ENCODE data around the gene ELAVL1.
"Not testable (repeated sequence)": the region's sequence is repeated elsewhere in the genome, so short reads cannot be mapped to it uniquely, and the experiment has no call there.

Gene ELAVL1

DNA sequence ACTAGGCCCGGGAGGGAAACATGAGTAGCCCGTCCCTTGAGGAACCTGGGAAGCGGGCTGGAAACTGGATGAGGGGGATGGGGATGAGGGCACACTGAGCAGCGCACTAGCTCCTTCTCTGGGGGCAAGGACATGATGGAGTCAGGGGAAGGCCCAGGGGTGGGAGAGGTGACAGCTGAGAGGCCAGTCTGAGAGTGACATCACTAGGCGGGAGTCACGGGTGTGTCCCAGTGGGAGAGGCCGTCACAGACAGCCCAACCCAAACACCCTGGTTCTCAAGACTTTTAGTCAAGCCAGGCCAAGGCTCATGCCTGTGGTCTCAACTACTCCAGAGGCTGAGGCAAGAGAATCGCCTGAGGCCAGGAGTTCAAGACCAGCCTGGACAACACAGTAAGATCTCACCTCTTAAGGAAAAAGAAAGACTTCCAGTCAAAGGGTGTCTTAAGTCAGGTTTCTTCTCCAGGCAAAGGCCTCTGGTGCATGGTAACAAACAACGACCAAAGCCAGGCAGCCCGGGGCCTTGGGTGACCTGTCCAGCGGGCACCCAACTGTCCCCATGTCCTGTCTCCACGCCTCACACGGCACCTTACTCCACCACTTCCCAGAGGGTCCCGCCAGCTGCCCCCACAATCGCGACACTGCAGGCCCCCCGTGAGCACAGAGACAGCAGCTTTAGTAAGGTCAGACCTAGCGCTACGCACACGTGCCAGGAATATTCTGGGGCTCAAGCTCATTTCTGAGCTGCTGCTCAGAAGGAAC is 36.5 kb downstream of the ELAVL1 start:
- DNase-seq (ENCODE audit: low read depth) = no peak

DNA sequence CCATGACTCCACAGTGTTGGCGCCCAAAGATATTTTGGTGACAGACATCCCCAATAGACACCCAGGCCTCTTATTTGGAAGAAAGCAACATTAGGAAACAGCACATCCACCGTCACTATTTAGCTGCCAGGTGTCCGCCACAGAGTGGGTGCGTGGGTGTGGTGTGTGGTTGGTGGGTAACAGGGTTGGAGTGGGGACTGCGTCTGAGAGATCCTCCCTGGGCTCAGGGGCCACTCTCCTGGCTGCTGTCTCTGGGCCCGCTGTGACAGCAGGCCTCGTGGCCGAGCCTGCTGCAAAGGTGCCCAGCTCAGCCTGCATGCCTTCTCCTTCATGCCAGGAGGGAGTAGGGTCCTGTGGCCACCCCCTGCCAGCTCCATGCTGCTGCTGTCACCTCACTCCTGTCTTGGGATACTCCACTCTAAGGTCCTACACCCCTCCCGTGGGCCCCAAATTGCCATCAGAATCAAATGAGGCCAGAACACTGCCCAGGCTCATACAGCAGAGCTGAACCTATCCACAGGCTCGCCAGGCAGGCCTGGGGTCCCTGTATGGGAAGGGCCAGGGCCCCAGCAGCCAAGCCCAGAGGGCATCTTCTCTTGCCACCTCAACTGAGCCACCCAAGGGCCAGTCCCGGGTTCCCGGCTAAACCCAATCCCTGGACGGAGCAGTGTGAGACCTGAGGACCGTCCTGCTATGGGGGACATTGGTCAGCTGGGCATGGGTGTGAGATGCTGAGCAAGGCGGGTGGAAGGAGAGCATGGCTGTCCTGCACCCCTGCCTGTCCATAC is 37.2 kb downstream of the ELAVL1 start:
- DNase-seq (ENCODE audit: low read depth) = no peak

- DNase-seq (ENCODE audit: low read depth) = no peak
These were observed 39.3 kb downstream of the ELAVL1 start for GRCh38 chr19:7965921-7966665.

- no peak for DNase-seq (ENCODE audit: low read depth)
These were observed 40.1 kb downstream of the ELAVL1 start for GRCh38 chr19:7965259-7965841.

- no peak for DNase-seq (ENCODE audit: low read depth)
These were observed 41.9 kb downstream of the ELAVL1 start for GRCh38 chr19:7963566-7963965.

DNA sequence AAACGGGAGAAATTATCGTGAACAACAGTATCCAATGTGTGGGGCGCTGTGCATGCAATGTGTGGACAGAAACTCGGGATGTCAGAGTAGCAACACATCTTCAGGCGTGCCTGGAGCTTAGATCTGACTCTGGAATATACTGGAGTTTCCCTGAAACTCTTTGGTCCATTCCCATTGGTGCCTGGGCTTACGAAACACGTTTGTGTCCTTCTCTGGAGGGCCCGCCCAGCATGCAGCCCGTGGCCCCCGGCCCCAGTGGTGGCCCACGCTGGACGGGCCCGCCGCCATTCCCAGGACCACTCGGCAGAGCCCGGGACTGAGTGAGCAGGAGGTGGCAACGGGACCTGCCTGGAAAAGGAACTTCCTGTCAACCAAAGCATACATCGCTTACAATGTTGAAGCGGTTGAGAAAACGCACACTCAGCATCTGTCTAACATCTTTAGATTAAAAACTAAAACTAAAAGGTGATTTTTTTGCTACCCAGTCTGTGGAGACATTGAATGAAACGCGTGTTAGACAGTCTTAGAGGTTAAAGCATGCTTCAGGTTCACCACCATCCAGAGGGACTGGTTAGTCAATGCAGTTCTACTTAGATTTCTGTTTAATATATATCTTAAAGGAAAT is 42.7 kb downstream of the ELAVL1 start:
- DNase-seq (ENCODE audit: low read depth) = no peak

DNA sequence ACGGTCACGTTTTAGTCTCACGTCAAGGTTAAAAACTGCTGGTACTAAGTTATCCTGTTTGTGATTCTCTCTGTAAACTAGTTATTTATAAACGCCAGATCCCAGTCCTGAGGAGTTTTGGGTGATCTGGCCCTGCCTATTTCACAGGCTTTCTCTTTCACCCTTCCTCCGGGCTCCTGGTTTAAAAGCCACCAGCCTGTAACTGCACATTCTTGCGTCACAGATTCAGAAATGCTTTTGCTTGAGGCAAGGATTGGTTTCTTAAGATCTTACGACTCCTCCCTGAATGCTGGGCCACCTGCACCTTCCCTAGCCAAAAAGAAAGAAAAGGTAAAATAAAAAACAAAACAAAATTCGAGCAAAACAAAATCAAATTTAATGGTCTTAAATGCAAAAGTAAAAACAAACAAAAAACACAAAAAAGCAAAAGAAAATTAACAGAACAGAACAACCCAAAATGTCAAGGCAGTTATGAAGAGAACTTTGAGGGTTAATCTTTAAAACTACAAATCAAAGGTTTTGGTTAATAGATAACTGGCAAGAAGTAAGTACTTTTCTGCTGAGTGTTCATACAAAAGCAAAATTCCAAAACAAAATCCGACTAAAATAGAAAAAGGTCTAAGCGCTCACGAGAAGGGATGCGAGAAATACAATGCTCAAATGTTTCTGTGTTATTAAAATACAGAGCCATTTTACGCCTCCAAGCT is 43.4 kb downstream of the ELAVL1 start:
- no peak for DNase-seq (ENCODE audit: low read depth)

GRCh38 chr19:7961082-7961481 is 44.4 kb downstream of the ELAVL1 start:
- not testable (repeated sequence) for DNase-seq (ENCODE audit: low read depth)

- DNase-seq (ENCODE audit: low read depth) = no peak
These were observed 46.2 kb downstream of the ELAVL1 start for GRCh38 chr19:7959211-7959610.

GRCh38 chr19:7955696-7956095 is 49.7 kb downstream of the ELAVL1 start:
- no peak for DNase-seq (ENCODE audit: low read depth)

GRCh38 chr19:7953576-7953975 is 51.9 kb downstream of the ELAVL1 start:
- DNase-seq (ENCODE audit: low read depth) = no peak

GRCh38 chr19:7953060-7953459 is 52.4 kb downstream of the ELAVL1 start:
- DNase-seq (ENCODE audit: low read depth) = no peak

DNA sequence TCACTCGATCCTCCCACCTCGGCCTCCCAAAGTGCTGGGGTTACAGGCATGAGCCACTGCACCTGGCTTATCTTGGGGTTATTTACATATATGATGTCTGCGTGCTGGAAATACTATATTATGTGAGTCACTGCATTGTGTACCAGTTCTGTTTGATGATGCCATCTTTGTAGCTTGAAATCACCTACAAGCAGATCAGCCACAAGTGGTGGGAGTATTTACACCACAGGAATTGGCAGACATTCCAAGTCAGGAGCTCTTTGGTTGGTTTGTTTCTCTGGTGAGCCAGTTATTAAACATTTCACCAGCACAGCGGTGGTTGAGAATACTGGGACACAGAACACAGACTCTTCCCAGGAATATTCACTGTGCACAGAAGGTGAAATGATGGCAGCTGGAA is 57.5 kb downstream of the ELAVL1 start:
- no peak for DNase-seq (ENCODE audit: low read depth)

GRCh38 chr19:7944177-7944761 is 61.2 kb downstream of the ELAVL1 start:
- DNase-seq (ENCODE audit: low read depth) = peak; percentile 83

- peak; percentile 98 for DNase-seq (ENCODE audit: low read depth)
These were observed 61.8 kb downstream of the ELAVL1 start, which contains the start of gene TIMM44 for GRCh38 chr19:7943444-7944176. TSS of gene TIMM44 (minus strand) at chr19:7943666. CDS start at chr19:7943651, 15 bp downstream.

GRCh38 chr19:7942981-7943443 is 62.4 kb downstream of the ELAVL1 start:
- no peak for DNase-seq (ENCODE audit: low read depth)

DNA sequence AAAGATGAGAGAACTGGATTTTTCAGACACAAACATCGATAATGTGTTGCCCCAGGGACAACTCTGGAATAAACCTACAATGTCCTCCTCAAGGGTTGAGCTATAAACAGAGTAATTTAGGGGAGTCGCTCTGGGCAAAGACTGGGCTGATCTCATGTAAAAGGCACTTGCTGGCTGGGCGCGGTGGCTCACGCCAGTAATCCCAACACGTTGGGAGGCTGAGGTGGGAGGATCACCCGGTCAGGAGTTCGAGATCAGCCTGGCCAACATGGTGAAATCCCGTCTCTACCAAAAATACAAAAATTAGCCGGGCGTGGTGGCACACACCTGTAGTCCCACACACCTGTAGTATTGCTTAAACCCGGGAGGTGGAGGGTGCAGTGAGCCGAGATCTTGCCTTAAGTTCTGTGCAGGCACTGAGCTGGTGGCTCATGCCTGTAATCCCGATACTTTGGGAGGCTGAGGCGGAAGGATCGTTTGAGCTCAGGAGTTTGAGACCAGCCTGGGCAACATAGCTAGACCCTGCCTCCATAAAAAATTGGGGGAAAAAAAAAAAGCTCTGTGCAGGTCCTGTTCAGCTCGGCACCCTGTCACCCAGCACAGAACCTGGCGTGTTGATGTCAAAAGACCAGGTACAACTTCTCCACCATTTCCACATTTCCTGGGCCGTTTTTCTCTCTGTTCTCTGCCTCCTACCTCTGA is 63.4 kb downstream of the ELAVL1 start:
- DNase-seq (ENCODE audit: low read depth) = no peak

GRCh38 chr19:7940841-7941240 is 64.6 kb downstream of the ELAVL1 start:
- no peak for DNase-seq (ENCODE audit: low read depth)

- DNase-seq (ENCODE audit: low read depth) = no peak
These were observed 70.7 kb downstream of the ELAVL1 start for GRCh38 chr19:7934766-7935165.
